GM19099 (cell line): ENCODE data around the gene FHL2.

Experiments
- POLR2A ChIP-seq: IDR thresholded peaks from 3 replicates; pipeline ENCODE4 v1.6.1; 2011; ENCODE audit warnings: low read depth; ENCODE audit not compliant: insufficient read length; ENCODE audit errors: extremely low read depth

Gene FHL2

GRCh38 chr2:105329197-105329554 lies 69.7 kb downstream of the FHL2 start:
- TF ChIP-seq POLR2A: no peak

GRCh38 chr2:105328281-105329196 lies 70.3 kb downstream of the FHL2 start:
- TF ChIP-seq POLR2A: no peak

GRCh38 chr2:105327690-105328089 lies 71.2 kb downstream of the FHL2 start:
- no peak for TF ChIP-seq POLR2A

GRCh38 chr2:105325389-105325963 lies 73.4 kb downstream of the FHL2 start:
- TF ChIP-seq POLR2A: no peak

GRCh38 chr2:105324732-105325131 lies 74.1 kb downstream of the FHL2 start:
- TF ChIP-seq POLR2A: no peak

- no peak for TF ChIP-seq POLR2A
These were observed 74.8 kb downstream of the FHL2 start for GRCh38 chr2:105324101-105324500.

GRCh38 chr2:105323111-105323510 lies 75.7 kb downstream of the FHL2 start:
- TF ChIP-seq POLR2A: no peak

- no peak for TF ChIP-seq POLR2A
These were observed 76.8 kb downstream of the FHL2 start for GRCh38 chr2:105321875-105322646.

- TF ChIP-seq POLR2A: no peak
These were observed 78.1 kb downstream of the FHL2 start for GRCh38 chr2:105320651-105321215.

GRCh38 chr2:105317937-105318336 lies 80.9 kb downstream of the FHL2 start:
- TF ChIP-seq POLR2A: no peak

GRCh38 chr2:105315314-105315713 lies 83.5 kb downstream of the FHL2 start:
- TF ChIP-seq POLR2A: no peak

- TF ChIP-seq POLR2A: no peak
These were observed 85.0 kb downstream of the FHL2 start for GRCh38 chr2:105313877-105314276.
